GM12878 (cell line): ENCODE data around the gene PCID2.

Experiments
- NR2F1 ChIP-seq: fragments of 450-650 bp; conservative IDR thresholded peaks from 2 replicates; pipeline ENCODE4 v1.6.1; 2017; ENCODE audit warnings: mild to moderate bottlenecking
- TF ChIP-seq, protein P1 (sequence below), 3 experiments: IDR thresholded peaks in 2 of 3; conservative IDR thresholded peaks in 1 of 3; 2 replicates each; pipeline ENCODE4 v1.5.1; 2011; ENCODE audit warnings: low read depth in 3 of 3, low read length in 3 of 3, mild to moderate bottlenecking in 3 of 3, control low read depth in 2 of 3, moderate library complexity in 2 of 3, inconsistent platforms in 1 of 3, mixed read lengths in 1 of 3; ENCODE audit not compliant: control insufficient read depth in 2 of 3, insufficient read depth in 1 of 3; ENCODE audit errors: extremely low read depth in 1 of 3

DNA sequence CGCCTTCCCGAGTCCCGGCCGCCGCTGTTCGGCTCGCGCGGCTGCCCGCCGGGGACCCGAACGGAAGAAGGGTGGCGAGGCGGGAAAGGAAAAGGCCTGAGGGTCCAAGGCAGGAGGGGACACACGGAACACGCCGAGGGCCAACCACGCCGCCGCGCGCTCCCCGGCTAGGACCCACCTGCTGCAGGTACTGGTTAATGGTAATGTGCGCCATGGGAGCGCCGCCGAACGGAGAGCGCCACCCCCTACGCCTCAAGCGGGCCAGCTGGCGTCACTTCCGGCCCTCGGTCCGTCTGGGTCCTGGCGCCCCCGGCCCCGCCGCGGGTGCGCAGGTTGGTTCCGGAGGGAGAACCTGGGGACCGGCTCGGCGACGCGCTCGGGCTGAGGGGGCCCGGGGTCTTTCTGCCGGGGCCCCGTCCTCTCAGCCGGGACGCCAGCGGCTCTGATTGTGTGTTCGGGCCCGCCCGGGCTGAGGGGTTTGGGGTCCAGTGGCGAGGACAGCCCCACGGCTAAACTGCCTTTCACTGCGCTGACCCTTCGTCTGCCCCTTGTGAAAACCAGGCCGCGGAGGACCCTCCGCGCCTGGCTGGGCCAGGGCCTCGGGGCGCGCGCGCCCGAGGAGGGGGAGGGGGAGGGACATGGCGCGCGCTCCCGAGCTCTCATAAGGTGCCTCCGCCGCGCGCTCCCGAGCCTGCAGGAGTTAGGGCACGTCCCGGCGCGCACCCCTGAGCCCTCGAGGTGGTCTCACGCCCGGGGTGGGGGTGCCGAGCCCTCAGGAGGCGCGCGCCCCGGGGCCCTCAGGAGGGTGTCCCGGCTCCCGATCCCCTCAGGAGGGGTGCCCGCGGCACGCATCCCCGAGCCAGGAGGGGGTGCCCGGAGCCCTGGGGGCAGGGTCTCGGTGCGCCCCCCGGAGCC is at the start of gene PCID2:
- TF ChIP-seq NR2F1: peak; percentile 90
- TF ChIP-seq, protein P1, sequence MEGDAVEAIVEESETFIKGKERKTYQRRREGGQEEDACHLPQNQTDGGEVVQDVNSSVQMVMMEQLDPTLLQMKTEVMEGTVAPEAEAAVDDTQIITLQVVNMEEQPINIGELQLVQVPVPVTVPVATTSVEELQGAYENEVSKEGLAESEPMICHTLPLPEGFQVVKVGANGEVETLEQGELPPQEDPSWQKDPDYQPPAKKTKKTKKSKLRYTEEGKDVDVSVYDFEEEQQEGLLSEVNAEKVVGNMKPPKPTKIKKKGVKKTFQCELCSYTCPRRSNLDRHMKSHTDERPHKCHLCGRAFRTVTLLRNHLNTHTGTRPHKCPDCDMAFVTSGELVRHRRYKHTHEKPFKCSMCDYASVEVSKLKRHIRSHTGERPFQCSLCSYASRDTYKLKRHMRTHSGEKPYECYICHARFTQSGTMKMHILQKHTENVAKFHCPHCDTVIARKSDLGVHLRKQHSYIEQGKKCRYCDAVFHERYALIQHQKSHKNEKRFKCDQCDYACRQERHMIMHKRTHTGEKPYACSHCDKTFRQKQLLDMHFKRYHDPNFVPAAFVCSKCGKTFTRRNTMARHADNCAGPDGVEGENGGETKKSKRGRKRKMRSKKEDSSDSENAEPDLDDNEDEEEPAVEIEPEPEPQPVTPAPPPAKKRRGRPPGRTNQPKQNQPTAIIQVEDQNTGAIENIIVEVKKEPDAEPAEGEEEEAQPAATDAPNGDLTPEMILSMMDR (IDR thresholded peaks at IDR 0.05 in 2 of 3, conservative IDR thresholded peaks at IDR 0.05 in 1 of 3; ENCODE audit: control insufficient read depth in 2 of 3, extremely low read depth in 1 of 3, insufficient read depth in 1 of 3, low read depth in 3 of 3, low read length in 3 of 3): 0 out of 6 replicates have a peak, but pooled peaks of 1 of the 3 experiments have one; percentile 2
